HCT116 (cell line): Measurements from ENCODE around the gene ENTHD1. TPM values are rescaled to one million over a fixed set of nuclear protein-coding genes. Genes with fewer than 3 reads are reported as not detected.

ENCODE experiments used
- ATAC-seq: fragments of 200-7000 bp; cut with Tn5 transposase; 2 replicates; pipeline ENCODE4 v1.9.1; 2020; ENCODE audit warnings: mild to moderate bottlenecking, moderate library complexity
- BruUV-seq: library from RNA; stranded (reverse); fragments of 400-500 nt; replicated peaks from 2 replicates; lab custom pipeline; 2021; lab: Mats Ljungman, UMichigan
- CTCF ChIA-PET: fragments of 300-600 bp; sonication (Branson Sonifier 250); formaldehyde crosslinking; loops from one replicate; lab custom pipeline; 2021; ENCODE audit warnings: antibody characterized with exemption; lab: Charles Lee
- POLR2A ChIA-PET: fragments of 300-600, 350-600 bp; sonication (Branson Sonifier 250); formaldehyde crosslinking; loops from one replicate; lab custom pipeline; 2021; ENCODE audit warnings: antibody characterized with exemption; lab: Charles Lee
- RAD21 ChIA-PET, 2 experiments: fragments of 300-600 bp; sonication (Branson Sonifier 250); formaldehyde crosslinking; loops; one replicate each; lab custom pipeline; 2023; ENCODE audit warnings: low total read pairs in 2 of 2; ENCODE audit not compliant: uncharacterized antibody in 2 of 2, unreplicated experiment in 2 of 2, low non-redundant PET in 1 of 2; lab: Charles Lee
- DNase-seq: peaks from one replicate; pipeline ENCODE4 v3.0.0-alpha.2; 2010; ENCODE audit warnings: low read depth, low spot score
- H2AFZ ChIP-seq: fragments of 200-600 bp; shearing (Covaris generic), sonication (generic); 2 replicates; pipeline ENCODE4 v1.6.1; 2017; ENCODE audit warnings: low read depth, mixed run types, mixed read lengths, antibody characterized with exemption, low read length; ENCODE audit not compliant: poor library complexity, severe bottlenecking
- H3K27ac ChIP-seq: 2 replicates; pipeline ENCODE4 v1.5.1; 2012; ENCODE audit warnings: low read depth, low read length
- H3K27me3 ChIP-seq: fragments of 200-600 bp; sonication (generic); 2 replicates; pipeline ENCODE4 v1.6.1; 2016; ENCODE audit warnings: mixed run types, low read length, mixed read lengths; ENCODE audit not compliant: insufficient read depth
- H3K36me3 ChIP-seq, 2 experiments: fragments of 200-500 bp in 1 of 2; fragments of 200-600 bp in 1 of 2; sonication (Bioruptor generic) in 1 of 2; sonication (generic) in 1 of 2; 2 replicates each; pipeline versions ENCODE4 v1.5.1 to v1.6.1; 2014 to 2016; ENCODE audit warnings: low read length in 2 of 2, inconsistent platforms in 1 of 2, mixed read lengths in 1 of 2, mixed run types in 1 of 2; ENCODE audit not compliant: insufficient read depth in 2 of 2, control insufficient read depth in 1 of 2
- H3K4me1 ChIP-seq, 2 experiments: fragments of 200-600 bp in 1 of 2; sonication (generic) in 1 of 2; 2 replicates each; pipeline versions ENCODE4 v1.5.1 to v1.6.1; 2012 to 2017; ENCODE audit warnings: low read length in 2 of 2, inconsistent platforms in 1 of 2, mild to moderate bottlenecking in 1 of 2, mixed read lengths in 1 of 2, mixed run types in 1 of 2, moderate library complexity in 1 of 2; ENCODE audit not compliant: insufficient read depth in 2 of 2, control insufficient read depth in 1 of 2
- H3K4me2 ChIP-seq: fragments of 200-600 bp; sonication (generic); 2 replicates; pipeline ENCODE4 v1.6.1; 2017; ENCODE audit warnings: mixed run types, low read length, mixed read lengths
- H3K4me3 ChIP-seq, 2 experiments: fragments of 200-600 bp in 1 of 2; sonication (generic) in 1 of 2; replicated peaks in 1 of 2; 2 replicates each; pipeline ENCODE4 v1.5.1; 2011 to 2016; ENCODE audit warnings: low read length in 2 of 2, control low read depth in 1 of 2, low read depth in 1 of 2, mild to moderate bottlenecking in 1 of 2, mixed read lengths in 1 of 2, mixed run types in 1 of 2
- H3K79me2 ChIP-seq: fragments of 200-600 bp; sonication (generic); 2 replicates; pipeline ENCODE4 v1.6.1; 2017; ENCODE audit warnings: mild to moderate bottlenecking, mixed run types, low read length, moderate library complexity, mixed read lengths; ENCODE audit not compliant: insufficient read depth
- H3K9ac ChIP-seq: fragments of 200-600 bp; sonication (generic); 2 replicates; pipeline ENCODE4 v1.6.1; 2016; ENCODE audit warnings: low read length, mixed read lengths
- H3K9me2 ChIP-seq: fragments of 200-600 bp; sonication (generic), shearing (Covaris generic); 2 replicates; pipeline ENCODE4 v1.6.1; 2017; ENCODE audit warnings: mixed run types, mild to moderate bottlenecking, moderate library complexity; ENCODE audit not compliant: insufficient read depth
- H3K9me3 ChIP-seq, 2 experiments: fragments of 200-500 bp in 1 of 2; fragments of 200-600 bp in 1 of 2; sonication (Bioruptor generic) in 1 of 2; sonication (generic) in 1 of 2; 2 replicates each; pipeline ENCODE4 v1.6.1; 2014 to 2017; ENCODE audit warnings: low read length in 2 of 2, mixed read lengths in 2 of 2, inconsistent platforms in 1 of 2, low read depth in 1 of 2, mild to moderate bottlenecking in 1 of 2, mixed run types in 1 of 2, moderate library complexity in 1 of 2; ENCODE audit not compliant: control insufficient read depth in 1 of 2, insufficient read depth in 1 of 2
- H4K20me1 ChIP-seq: fragments of 200-600 bp; sonication (generic), shearing (Covaris generic); 2 replicates; pipeline ENCODE4 v1.6.1; 2017; ENCODE audit warnings: mixed run types, mild to moderate bottlenecking, moderate library complexity; ENCODE audit not compliant: insufficient read depth
- ATF3 ChIP-seq: IDR thresholded peaks from 2 replicates; pipeline ENCODE4 v1.6.1; 2012
- CEBPB ChIP-seq: IDR thresholded peaks from 2 replicates; pipeline ENCODE4 v1.6.1; 2012; ENCODE audit warnings: low read depth
- FOSL1 ChIP-seq: IDR thresholded peaks from 2 replicates; pipeline ENCODE4 v1.6.1; 2012; ENCODE audit warnings: low read depth
- JUND ChIP-seq: IDR thresholded peaks from 2 replicates; pipeline ENCODE4 v1.6.1; 2012
- SP1 ChIP-seq: IDR thresholded peaks from 2 replicates; pipeline ENCODE4 v1.6.1; 2012; ENCODE audit warnings: low read depth
- SRF ChIP-seq: IDR thresholded peaks from 2 replicates; pipeline ENCODE4 v1.6.1; 2012; ENCODE audit warnings: low read depth
- TCF7L2 ChIP-seq: IDR thresholded peaks from 2 replicates; pipeline ENCODE4 v1.7.0; 2011; ENCODE audit warnings: borderline replicate concordance, inconsistent platforms; ENCODE audit not compliant: insufficient read depth, insufficient read length; ENCODE audit errors: extremely low read depth
- ZNF274 ChIP-seq: fragments of 200-500 bp; sonication (Bioruptor generic); IDR thresholded peaks from 2 replicates; pipeline ENCODE4 v1.6.1; 2014; ENCODE audit warnings: mild to moderate bottlenecking, low read depth, low read length, inconsistent platforms
- intact Hi-C: fragments of 100-400 bp; cut with micrococcal nuclease; formaldehyde crosslinking; loops from 2 replicates; pipeline ENCODE4 v1.10.0; 2022
- total RNA-seq: library from RNA; stranded (reverse); gene quantifications from one replicate; pipeline ENCODE4 v1.2.1, GENCODE V29; 2021; ENCODE audit not compliant: unreplicated experiment

Gene ENTHD1
- total RNA-seq, 1 experiment from 2014 or later: not detected

- RAD21 ChIA-PET: no interaction called here
- BruUV-seq: no TSS peak
- Histone ChIP-seq H3K9ac (no peak overlapping the region), H3K9me2 (no peaks in the 10 kb centered on the region), H3K4me3 (no peak overlapping the region), H3K27ac (no peak overlapping the region), H3K36me3 (no peaks in the 10 kb centered on the region), H3K79me2 (no peaks in the 10 kb centered on the region), H2AFZ (no peak overlapping the region), H3K4me2 (no peak overlapping the region), H3K4me1 (no peaks in the 10 kb centered on the region), H3K9me3 (no peaks in the 10 kb centered on the region), H4K20me1 (no peaks in the 10 kb centered on the region), H3K27me3 (peaks cover 48% of the 10 kb centered on the region)
- POLR2A ChIA-PET: no interaction called here
- CTCF ChIA-PET: no interaction called here
- intact Hi-C loops: no loop called here
- ATAC-seq: no peak
- no peak for TF ChIP-seq ATF3
- no peak for TF ChIP-seq CEBPB
- TF ChIP-seq JUND: no peak
- DNase-seq: no peak
These were observed 15.2 kb upstream of the ENTHD1 start for GRCh38 chr22:39908737-39909136.

GRCh38 chr22:39908136-39908535 is 14.6 kb upstream of the ENTHD1 start:
- Histone ChIP-seq H3K9me2 (no peaks in the 10 kb centered on the region), H2AFZ (no peak overlapping the region), H3K4me2 (no peak overlapping the region), H3K36me3 (no peaks in the 10 kb centered on the region), H3K9ac (no peak overlapping the region), H3K27ac (no peak overlapping the region), H3K79me2 (no peaks in the 10 kb centered on the region), H3K9me3 (no peaks in the 10 kb centered on the region), H3K27me3 (peaks cover 47% of the 10 kb centered on the region), H3K4me3 (no peak overlapping the region), H4K20me1 (no peaks in the 10 kb centered on the region), H3K4me1 (no peaks in the 10 kb centered on the region)
- CTCF ChIA-PET: no interaction called here
- BruUV-seq: no TSS peak
- DNase-seq (no peak), ATAC-seq (no peak)
- POLR2A ChIA-PET: no interaction called here
- RAD21 ChIA-PET: no interaction called here
- TF ChIP-seq FOSL1: no peak
- no peak for TF ChIP-seq SP1
- TF ChIP-seq CEBPB: no peak
- no peak for TF ChIP-seq SRF
- TF ChIP-seq TCF7L2: no peak
- no peak for TF ChIP-seq ZNF274
- no peak for TF ChIP-seq JUND
- intact Hi-C loops: no loop called here
